Epidermal melanocyte (primary cell): ENCODE results near the gene ENOX2.

Experiments
- DNase-seq: peaks from one replicate; pipeline ENCODE4 v3.0.0; 2011; ENCODE audit warnings: low spot score; ENCODE audit not compliant: insufficient read length

ENOX2 gene

DNA sequence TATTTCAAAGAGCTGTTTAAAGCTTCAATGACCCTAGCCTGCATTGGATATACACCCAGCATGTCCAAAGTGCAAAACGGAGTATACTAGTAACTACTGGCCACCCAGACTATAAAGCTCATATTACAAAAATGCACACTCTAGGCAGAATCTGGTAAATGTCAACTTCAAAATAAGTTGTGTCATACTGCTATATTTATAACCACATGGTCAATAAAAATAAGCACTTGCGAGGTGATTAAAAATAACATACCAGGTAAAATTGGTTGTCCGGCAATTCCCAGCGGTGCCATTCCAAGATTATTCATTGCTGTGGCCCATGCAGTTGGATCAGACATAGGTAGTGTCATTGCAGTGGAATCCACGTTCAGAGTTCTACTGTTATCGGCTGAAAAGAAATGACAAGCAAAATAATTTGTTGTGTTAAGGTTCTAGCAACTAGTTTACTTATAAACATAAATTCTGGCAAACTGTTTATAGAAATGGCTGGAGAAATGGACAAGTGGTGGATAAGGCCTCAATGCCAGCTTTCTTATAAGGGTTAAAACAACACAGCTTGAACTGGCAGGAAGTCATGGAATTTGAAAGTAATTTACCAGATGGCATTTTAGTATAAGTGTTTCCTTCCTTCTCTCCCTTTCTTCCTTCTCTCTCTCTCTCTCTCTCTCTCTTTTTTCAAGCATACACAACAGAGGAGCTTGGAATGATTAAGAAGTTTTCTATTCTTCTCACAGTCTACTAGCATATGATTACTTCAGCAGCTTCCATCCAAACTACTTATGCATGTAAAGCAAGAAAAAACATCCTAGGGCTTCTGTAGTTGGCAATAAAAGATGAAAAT is 199.9 kb downstream of the ENOX2 start:
- no peak for DNase-seq

DNA sequence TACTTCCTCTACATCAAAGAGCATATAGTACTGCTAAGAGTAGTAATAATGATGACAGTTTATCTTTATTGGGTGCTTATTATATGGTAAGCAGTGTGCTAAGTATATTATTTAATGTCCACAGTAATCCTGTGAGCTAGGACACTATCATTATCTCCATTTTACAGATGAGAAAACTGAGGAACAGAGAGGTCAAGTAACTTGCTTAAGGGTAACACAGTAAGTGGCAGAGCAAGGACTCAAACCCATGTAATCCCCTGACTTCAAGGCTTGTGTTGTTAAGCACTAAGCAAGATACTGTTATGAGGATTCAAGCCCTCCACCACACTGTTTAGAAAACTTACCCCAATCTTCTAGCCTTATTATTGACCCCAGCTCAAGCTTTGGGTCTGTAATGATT is 202.4 kb downstream of the ENOX2 start:
- DNase-seq: no peak

GRCh38 chrX:130699618-130700017 is 203.4 kb downstream of the ENOX2 start:
- DNase-seq: no peak

DNA sequence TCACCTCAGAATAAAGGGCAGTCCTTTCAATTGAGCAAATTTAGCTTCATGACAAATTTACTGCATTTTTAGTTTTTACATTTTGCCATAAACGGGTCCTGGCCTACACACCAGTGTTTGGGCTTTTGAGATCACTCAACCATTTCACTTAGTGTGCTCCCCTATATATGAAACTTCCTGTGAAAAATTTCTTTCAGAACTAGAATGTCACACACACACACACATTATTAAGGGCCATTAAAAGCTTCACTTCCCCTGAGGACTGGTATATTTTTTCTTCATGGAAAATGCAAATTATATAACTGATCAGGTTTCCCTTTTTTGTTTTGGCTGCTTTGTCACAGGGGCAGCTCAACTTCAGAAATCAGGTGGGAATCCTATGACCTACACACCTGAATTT is 206.5 kb downstream of the ENOX2 start:
- no peak for DNase-seq

GRCh38 chrX:130695931-130696330 is 207.1 kb downstream of the ENOX2 start:
- no peak for DNase-seq

DNA sequence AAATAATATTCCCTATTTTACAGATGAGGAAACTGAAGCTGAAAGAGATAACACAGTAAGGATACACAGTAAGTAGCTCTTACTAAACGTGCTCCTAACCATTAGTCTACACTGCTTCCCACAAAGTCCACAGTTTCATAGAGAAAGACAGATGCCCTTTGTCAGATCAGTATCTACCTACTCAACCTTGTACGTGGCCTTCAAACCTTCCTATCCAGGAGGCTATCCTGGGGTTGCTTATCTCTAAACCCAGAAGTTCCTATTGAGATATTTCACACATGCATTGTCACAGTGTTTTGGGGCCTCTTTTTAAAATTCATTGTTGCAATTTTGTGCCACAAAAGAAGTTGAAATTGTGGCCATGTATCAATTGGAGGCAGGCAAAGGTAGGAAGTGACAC is 208.0 kb downstream of the ENOX2 start:
- no peak for DNase-seq

DNA sequence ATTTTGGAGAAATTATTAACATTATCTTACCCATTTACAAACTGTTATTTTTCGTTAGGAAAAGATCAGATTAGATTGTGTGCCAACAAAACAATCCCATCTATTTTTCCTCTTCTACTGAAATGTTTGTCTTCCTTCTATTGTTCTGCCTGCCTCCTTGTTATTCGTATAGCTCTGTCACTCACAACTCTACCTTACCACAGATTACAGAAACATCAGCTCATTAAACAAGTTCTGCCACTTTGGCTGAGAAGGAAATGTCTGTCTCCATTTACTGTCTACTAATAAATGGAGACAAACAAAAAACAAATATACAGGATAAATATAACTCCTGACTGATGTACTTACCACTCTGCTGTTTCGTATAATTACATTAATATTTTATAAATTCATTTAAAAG is 211.4 kb downstream of the ENOX2 start:
- DNase-seq: no peak

DNA sequence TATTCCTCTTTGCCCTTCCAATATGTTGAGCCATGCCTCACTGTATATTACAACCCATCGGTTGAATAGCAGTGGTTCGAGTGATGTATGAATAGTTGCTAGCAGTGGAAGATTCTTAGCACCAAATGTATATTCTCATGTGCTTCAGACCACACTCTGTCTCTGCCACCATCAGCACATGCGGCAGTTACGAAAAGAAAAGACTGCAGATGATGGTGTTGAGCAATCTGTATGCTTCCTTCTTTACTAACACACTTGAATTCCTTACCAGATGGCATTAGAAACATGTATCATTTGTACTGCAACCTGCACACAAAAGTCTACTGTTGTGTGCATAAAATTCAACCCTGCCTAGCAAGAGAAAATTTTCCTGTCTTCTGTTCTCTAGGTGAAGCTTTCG is 214.6 kb downstream of the ENOX2 start:
- DNase-seq: no peak

GRCh38 chrX:130682990-130683389 is 220.0 kb downstream of the ENOX2 start:
- DNase-seq: no peak

GRCh38 chrX:130680164-130681035 is 222.6 kb downstream of the ENOX2 start:
- no peak for DNase-seq

DNA sequence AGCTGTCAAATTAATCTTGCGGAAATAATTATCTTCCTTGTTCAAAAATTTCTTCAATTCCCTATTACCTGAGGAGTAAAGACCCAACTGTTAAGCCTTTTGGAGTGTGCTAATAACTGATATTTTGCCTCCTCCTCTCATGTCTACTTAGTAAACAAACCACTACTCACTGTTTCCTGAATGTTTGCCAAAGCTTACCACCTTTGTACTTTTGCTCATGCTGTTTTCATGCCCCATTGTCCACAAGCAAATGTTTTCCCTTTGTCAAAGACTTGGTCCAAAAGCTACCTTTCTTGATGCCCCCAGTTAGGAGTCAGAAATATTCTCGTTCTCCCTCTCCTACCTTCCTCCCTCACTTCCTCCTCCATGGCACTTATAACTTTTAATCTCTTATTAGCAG is 226.1 kb downstream of the ENOX2 start:
- no peak for DNase-seq

GRCh38 chrX:130672214-130672613 is 230.8 kb downstream of the ENOX2 start:
- no peak for DNase-seq

DNA sequence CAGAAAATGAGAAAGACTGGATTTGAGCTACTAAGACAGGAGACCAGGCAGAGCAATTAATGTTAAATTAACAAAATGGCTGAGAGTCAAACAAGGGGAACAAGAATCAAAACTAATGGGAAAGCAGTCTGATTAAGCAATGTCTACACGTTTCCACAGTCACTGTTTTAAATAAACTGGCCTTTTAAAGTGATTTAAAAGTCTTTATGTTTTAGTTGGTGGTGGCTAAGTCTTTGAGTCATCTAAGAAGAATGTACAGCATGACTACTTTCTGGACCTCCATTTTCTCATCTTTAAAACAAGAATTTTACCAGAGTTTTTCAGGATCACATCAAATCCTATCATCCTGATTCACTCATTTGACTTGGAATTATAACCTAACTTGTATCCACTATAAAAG is 233.8 kb downstream of the ENOX2 start:
- no peak for DNase-seq

GRCh38 chrX:130665263-130665662 is 237.7 kb downstream of the ENOX2 start:
- DNase-seq: no peak

DNA sequence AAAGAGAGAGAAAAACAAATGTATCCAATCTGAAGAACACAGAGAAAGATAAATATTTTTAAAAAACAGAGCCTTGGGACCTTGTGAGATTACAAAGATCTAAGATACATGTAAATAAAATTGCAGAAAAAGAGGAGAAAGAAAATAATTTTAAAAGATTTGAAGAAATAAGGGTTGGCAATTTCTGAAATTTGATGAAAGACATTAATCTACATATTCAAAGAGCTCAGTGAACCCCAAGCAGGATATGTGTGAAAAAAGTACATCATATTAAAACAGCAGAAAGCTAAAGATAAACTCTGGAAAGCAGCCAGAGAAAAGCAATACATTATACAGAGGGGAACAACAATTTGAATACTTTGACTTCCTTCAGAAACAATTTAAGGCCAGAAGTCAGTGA is 244.7 kb downstream of the ENOX2 start:
- DNase-seq: no peak

DNA sequence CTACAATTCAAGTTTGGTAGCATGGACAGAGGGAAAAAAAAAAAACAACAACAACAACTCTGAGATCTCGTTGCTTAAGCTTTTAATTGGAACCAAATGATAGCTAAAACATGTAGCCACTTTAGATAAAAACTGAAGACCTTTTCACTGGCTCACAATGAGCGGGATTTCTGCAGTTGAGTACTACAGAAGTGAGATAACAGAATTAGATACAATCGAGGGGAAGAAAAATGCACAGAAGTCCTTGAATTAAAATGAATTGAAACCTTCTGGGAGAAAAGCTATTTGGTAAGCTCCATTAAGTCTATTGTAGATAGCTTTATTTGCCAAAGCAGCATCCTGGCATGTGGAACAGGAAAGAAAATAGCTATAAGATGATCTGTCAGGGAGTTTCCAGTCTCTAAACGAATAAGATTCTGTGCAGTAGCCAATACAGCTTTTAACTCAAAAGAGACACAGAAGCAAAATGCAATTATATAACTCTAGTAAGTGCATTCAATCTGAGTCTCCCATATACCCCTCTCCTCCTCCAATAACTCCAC is 248.5 kb downstream of the ENOX2 start:
- no peak for DNase-seq

DNA sequence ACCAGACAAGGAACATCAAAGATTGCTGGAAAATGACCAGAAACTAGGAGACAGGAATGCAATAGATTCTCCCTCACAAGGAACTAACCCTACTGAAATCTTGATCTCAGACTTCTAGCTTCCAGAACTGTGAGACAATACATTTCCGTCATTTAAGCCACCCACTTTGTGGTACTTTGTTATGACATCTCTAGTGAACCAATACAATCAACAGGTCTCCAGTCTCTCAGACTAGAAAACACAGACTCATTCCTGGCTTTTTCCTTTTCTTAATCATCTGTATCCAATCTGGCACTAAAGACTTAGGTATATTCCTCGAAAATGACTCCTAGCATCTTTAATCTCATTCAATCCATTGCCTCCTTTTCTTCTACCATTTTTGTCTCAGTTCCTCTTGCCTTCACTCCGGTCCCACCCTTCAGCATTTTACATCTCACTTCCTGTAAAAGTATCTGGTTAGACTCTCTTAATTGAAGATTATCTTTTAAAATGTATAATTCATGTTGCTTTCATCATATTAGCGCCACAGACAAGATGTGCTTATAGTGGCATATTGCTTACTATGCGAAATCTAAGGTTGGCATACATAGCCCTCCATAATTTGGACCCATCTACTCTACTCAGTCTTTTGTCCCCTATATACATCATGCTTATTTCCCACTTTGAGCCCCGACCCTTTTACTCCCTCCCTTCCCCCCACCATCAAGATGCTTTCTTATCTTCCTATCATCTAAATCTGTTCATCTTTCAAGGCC is 250.0 kb downstream of the ENOX2 start:
- DNase-seq: no peak

DNA sequence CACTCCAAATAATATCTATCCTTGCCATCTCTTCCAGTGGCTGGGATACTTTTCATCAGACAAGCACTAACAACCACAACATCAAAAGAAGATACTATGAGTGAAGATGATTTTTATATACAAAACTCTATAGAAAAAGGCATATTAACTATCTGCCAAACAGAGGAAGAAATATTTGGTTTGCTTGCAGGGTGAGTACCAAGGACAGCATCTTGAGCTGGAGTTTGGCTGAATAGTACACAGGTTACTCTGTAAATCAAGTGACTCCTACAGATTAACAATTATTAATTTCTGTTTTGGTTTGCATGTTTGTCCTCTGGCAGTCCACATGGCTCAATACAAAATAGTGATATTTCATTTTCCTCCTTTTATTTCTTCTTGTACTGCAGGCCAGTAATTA is 253.3 kb downstream of the ENOX2 start:
- no peak for DNase-seq

DNA sequence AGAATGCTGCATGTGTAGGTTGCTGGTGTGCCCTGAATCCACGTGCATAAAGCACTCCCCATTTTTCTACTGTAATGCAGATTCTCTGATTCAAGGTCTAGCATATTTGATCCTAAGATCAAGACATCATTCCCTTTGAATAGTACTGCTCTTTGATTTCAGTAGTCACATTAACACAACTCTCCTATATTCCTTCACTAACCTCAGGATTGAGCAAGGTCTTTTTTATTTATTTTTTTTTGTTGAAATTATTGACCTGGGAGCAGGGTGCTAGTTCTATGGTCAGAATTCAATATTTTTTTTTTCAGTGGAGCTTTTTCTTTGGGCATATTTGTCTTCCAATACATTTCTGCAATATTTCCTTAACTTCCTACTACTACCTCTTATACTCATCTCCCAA is 255.5 kb downstream of the ENOX2 start:
- no peak for DNase-seq

DNA sequence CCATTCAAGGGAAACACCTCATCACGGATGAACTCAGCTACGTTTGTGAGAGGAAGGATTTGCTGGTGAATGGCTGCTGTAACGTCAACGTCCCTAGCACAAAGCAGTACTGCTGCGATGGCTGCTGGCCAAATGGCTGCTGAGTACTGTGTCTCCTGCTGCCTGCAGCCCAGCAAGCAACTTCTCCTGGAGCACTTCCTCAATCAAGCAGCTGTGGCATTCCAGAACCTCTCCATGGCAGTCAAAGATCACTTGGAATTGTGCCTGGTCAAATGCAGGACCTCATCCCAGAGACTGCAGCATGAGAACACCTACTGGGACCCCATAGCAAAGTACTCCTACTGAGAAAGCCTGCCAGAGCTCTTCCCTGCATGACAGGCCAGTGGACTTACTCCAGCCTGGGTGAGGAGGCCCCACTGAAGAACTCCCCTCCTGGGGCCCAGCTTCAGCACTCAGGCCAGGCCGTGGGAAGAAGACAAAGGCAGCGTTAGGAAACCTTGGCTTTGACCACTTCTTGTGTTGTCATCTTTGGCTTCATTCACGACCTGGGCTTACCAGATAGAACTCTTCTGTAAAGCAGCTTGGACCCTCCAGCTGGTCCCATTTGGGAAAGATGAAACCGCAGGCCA is 256.9 kb downstream of the ENOX2 start:
- DNase-seq: no peak

DNA sequence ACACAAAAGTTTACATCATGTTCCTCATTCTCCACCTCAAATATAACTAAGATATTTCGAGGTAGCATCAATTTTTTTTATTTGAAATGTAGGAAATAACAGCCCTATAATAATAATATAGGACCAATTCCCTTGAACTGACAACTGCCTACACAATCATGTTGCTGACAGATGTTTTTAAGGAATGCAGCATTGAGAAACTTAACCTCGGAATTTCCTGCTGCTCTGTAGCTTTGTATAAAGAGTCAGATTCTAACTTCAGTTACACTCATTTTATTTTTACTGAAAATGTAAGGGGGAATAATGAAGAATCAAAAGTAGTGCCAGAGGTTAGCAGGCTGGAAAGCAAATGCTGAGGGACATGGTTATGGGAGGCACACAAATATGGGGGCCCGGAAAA is 265.4 kb downstream of the ENOX2 start:
- no peak for DNase-seq
